NCI-H446 (cell line): ENCODE results near the gene LTBP3.

Experiments used
- DNase-seq, 2 experiments: peaks; one replicate each; lab custom pipeline; 2025; lab: John Stamatoyannopoulos, UW

LTBP3 gene

DNA sequence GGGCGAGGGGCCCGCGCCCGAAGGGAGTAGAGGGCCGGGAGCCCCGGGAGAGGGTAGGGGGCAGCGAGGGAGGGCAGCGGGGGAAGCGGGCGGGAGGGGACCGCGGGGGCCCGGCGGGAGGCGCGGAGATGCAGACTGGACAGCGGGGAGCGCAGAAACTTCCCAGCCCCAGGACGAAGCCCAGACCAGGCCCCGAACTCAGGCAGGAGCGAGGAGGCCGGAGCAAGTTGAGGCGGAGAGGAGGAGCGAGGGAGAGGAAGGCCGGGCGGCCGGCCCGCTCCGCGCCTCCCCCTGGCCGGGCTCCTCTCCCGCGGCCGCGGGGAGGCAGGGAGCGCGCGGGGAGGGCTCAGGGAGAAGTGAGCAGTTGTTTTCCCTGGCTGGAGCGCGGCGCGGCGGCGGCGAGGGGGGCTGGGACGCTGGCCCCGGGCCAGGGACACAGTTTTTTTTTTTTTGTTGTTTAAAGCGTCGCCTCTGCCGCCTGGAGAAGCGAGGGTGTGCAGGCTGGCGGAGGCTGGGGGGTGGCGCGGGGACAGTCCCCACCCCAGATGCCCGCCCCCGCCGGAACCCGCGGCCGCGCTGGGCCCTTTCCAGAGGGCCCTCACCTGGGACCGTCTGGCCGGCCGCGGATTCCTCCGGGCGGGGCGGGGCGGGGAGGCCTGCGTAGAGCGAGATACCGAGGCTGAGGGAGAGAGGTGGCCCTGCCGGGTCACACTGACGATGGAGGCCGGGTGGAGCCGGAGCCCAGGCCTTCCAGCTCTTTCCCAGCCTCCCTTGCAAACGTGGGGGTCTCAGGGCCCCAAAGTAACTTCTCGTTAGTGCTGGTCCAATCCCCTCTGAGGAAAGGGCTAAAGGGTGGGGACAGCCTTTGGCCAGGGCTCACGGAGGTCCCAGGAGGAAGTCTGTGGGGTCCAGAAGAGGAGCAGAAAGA is at the start of gene LTBP3:
TSS of gene LTBP3 (minus strand) at position 358 of the 928 bp plus-strand sequence. CDS start 400 bp downstream, outside the sequence.
- peak; percentile 47 to 86 for DNase-seq

DNA sequence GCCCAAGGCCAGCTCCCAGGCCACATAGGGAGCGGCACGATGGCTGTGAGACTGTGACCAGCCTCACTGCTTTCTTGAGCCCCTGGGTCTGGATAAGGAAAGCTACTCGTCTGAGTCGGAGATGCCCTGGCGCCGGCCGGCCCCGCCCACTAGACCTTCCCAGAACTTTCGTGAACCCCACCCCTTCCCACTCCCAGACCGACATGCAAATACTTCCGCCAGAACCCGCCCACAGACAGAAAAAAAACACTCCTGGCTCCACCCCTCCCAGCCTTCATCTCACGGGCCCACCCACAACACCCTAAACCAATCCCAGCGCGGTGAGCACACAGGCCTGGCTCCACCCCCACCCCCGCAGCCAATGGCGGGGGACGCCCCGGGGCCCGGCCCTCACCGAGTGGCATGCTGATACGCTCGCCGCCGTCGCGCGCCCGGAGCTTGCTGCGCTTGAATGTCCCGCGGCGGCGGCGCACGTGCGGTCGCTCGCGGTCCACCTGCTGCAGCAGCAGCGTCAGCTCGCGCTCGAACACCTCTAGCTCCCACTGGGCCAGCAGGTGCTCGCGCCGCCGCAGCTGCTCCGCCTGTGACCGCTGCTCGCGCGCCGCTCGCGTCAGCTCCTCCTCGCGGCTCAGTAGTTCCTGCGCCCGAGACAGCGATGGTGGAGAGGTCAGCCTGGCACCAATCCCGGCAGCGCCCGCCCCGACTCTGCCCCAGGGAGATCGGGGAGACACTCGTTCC is 48.9 kb upstream of the LTBP3 start:
- DNase-seq, result no peak

DNA sequence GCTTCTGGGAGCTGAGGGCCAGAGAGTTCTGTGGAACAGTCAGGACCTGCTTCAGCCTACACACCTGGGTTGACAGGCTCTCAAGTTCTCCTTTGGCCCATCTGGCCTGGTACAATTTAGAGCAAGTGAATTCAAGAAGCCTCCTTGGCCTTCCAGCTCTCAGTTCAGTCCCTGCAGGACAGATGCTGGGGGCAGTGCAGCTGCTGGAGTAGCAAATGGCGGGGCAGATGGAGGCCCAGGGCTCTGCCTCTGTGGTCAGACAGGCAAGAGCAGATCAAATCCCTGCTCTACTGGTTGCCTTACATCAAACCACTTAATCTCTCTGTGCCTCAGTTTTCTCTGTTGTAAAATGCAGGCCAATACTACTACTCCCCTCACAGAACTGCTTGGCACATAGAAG is 46.1 kb upstream of the LTBP3 start:
- no peak for DNase-seq

DNA sequence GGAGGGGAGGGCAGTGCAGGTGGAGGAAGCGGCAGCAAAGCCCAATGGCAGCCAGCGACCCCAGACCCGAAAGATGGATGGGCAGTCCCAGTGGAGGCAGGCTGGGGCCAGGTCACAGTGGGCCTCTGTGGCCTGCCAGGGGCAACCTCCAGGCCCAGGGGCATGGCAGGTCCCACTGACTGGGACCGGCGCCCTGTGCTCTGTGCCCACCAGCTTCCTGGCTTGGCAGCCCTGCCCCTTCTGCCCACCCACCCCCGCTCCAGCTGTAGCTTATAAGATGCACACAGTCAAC is 41.7 kb upstream of the LTBP3 start:
- DNase-seq, result no peak

DNA sequence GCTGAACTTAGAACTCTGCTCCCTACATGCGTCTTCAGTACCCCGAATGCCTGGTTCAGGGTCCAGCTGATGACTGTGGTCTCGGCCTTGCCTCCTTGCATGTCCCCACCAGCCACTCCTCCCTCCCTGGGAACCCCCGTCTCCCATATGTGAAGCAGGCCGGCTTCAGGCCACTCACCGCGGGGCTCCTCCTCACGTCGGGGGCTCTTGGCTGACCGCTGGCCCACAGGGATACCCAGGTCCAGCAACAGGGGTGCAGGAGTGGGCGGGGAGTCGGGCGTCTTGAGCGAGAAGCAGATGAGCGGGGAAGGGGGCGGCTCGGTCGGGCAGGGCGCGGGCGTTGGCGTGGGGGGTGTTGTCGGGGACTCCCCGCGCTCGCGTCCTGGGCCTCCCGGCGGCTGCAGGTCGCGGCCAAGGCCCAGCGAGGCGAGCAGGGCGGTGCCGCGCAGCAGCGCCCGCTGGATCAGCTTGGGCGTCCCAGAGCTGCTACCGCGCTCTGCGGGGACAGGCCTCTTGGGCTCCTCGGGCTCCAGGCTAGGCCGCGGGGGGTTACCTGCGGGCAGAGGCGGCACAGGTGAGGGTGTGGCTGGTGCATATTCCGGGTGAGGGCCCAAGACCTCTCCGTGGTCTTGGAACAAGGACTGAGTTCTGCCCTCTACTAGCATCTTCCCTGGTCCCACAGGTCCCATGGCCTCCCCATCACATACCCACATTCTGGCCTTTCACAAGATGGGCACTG is 41.2 kb upstream of the LTBP3 start:
- DNase-seq, result no peak

DNA sequence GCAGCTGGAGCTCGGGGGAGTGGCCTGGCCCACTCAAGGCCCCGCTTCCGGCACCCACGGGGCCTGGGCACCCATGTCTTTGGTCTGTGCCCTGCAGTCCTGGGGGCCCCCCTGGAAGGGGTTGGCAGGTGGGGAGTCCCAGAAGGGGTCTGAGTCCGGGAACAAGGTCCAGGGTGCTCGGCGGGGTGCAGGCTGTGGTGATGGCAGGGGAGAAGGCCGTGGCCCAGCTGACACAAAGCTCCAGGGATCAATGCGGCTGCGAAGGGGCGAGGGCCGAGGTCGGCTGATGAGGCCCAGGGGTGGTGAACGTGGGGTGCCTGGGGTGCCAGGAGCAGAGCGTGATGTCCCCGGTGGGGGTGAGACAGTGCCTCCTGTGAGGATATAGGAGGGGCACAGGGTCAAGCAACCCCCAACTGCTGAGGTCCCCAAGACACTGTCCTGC is 40.1 kb upstream of the LTBP3 start:
- no peak for DNase-seq

DNA sequence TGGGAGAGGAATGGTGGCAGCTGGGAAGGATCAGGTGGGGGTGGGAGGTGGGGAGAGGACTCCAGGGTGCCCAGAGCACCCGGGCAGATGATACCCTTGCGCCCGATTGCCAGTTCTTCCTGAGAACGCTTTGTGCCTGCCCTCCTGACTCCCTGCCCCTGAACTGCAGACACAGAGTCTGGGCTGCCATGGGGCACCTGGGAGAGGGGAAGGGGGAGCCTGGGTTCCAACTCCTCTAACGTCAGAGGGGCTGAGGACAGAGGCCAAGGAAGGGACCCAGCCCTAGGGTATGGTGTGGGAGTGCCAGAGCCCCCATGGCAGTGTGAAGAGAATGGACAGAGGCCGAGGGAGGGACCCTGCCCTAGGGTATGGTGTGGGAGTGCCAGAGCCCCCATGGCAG is 38.4 kb upstream of the LTBP3 start:
- no peak for DNase-seq

DNA sequence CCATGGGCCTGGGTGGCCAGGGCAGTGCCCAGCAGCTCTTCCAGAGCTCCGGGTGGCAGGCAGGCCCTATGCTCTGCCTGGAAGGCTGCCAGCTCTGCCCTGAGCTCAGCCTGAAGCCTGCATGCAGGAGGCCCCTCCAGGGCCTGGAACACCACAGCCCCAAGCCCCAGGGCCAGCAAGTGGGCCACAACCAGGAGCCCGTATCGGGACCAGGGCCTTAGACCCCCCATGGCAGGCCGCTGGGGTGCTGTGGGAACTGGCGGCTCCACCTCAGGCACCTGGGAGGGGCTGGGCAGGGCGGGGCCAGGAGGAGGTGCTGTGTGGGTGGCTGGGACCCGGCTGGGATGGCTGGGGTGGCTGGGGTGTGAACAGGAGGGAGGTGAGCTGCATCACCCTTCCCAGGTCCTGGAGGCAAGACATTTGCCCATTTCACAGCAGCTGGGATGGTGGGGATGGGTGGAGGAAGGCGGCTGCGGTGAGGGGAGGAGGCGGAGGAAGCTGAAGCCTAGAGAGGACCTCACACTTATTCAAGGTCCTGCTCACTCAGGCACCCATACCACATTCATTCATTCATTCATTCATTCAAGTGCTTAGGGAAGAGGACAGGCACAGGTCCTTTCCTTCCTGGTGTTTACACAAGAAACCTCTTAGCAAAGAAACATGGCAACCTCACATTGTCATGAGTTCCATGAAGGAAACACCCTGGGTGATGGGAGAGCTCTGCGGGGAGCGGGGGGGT is 37.6 kb upstream of the LTBP3 start, which contains the start of gene KCNK7:
TSS of gene KCNK7 (minus strand) at position 258 of the 739 bp plus-strand sequence. CDS start at position 230, 28 bp downstream.
- peak in 1 of 2 experiments; percentile 27 for DNase-seq

DNA sequence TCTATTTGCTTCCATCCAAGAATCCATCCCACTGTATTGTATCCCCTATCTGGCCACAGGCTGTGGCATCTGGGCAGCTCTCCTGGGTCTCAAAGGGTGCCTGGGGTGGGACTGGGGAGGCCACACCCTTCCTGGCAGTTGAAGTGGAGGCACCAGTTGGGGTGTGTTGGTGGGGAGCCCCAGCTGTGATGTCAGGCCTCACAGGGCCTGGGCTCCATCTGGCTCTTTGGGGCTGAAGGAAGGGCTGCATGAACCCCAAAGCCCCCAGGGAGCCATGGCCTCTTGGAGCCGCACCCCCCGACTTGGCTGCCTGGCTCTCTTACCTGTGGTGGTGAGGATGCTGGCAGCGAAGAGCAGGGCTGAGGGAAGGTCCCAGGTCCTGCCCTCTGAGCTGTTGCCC is 37.0 kb upstream of the LTBP3 start:
- DNase-seq, result no peak

DNA sequence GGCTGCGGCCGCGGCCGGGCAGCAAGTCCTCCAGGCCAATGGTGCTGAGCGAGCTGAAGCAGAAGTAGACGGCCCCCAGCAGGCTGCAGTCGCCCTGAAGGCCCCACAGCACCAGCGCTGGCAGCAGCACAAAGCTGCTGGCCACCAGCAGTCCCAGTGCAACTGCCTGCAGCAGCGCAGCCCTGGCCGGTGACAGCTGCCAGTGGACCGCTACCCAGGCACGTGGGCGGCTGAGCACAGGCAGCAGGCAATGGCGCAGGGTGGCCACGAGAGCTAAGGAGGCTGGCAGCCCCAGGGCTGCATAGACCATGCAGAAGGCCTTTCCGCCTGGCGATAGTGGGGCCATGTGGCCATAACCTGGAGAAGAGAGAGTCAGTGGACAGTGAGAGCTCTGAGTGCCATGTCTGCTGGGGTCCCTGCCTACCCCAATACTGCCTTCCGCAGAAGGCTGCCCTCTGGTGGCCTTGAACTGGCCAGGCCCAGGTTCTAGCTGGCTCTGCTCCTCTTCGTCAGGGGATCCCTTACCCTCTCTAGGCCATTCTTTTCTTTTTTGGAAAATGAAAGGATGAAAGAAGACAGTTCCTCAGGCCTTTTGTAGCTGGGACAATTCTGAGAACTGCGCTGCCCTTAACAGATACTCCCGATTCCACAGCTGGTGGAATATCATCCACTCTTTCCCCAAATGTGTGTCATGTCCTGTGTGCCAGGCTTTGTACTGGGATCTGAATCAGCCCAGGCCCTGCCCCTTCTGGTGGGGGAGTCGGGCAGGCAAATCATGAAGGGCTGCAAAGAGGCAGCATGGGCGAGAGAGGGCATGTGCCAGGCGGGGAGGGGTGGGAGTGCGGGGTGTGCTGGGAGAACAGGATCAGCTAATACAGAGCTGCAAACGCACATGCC is 35.6 kb upstream of the LTBP3 start:
- DNase-seq, result no peak

DNA sequence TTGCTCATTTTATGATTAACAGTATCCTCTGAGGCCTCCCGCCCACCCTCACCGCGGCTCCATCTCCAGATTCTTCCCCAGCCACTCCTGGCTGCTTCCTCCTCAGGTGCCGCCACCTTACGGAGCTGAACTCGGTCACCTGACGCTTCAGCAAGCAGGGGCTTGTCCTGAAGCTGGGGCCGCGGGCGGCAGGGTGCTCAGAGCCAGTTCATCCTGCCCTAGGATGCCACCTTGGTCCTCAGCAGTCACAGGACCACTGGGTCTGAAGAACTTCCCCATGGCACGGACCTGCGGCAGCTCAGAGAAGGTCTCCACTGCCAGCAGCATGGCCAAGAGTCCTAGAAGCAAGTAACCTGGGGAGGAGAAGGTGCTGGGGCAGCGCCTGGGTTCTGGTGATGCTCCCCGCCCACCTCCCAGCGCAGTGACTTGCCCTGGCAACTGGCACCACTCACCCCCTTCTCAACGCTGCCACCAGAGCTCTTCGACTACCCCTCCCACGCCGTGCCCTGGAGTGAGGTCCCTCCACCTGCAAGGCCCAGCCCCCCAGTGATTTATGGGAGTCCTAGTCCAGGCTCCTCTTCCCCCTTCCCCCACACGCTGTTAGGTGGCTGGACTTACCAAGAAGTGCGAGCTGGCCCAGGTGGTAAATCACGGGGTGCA is 34.8 kb upstream of the LTBP3 start:
- DNase-seq, result no peak

DNA sequence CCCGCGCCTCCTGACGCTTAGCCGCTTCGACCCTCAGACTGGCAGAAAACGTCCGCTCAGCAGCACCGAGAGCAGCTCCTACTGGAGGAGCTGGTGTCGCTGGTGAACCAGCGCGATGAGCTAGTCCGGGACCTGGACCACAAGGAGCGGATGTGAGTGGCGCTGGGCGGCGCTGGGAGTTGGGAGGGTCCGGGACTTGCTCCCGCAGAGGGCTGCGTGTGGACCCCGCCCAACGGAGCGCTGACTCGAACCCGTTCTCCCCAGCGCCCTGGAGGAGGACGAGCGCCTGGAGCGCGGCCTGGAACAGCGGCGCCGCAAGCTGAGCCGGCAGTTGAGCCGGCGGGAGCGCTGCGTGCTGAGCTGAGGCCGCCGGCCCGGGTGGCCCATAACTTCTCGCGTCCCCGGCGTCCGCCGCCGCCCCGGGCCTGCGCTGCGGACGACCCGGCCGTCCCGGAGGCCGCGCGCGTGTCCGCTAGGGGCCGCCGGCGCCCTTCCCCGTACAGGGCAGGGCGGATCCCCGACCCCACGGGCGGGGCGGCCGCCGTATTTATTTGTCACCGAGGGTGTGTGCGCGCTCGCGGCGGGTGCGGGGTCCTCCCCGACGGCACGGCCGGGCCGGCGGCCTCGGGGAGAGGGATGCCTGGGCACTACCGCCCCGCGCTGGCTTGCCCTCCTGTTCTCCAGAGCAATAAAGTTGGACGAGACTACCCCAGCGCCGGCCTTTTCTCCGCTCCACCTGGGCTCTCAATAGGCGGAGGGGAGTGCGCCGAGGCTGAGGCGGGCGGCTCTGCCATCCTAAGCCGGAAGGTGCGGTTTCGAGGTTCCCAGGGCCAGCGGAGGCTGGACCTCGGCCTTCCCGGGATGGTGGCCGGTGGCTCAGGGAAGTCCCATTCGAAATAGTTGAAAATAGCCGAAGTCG is 34.0 kb upstream of the LTBP3 start:
- DNase-seq, result no peak

DNA sequence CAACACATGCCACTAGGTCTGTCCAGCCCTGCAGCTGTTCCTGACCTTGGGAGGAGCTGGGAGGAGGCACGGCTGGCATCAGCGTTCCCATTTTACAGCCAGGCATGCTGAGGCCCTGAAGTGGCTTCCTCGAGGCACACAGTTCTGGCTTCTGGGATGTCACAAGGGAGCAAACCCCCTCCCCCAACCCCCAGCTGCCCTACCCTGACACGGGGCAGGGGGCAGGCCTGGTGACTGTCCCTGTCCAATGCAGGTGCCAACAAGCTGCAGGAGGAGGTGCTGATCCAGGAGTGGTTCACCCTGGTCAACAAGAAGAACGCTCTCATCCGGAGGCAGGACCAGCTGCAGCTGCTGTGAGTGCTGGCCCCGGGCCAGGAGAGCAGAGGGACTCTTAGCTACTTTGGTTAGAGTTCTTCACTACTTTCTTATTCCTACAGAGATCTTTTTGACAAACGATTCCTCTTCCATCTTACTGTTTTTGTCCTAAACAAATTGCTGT is 32.1 kb upstream of the LTBP3 start:
- peak in 1 of 2 experiments; percentile 34 for DNase-seq

DNA sequence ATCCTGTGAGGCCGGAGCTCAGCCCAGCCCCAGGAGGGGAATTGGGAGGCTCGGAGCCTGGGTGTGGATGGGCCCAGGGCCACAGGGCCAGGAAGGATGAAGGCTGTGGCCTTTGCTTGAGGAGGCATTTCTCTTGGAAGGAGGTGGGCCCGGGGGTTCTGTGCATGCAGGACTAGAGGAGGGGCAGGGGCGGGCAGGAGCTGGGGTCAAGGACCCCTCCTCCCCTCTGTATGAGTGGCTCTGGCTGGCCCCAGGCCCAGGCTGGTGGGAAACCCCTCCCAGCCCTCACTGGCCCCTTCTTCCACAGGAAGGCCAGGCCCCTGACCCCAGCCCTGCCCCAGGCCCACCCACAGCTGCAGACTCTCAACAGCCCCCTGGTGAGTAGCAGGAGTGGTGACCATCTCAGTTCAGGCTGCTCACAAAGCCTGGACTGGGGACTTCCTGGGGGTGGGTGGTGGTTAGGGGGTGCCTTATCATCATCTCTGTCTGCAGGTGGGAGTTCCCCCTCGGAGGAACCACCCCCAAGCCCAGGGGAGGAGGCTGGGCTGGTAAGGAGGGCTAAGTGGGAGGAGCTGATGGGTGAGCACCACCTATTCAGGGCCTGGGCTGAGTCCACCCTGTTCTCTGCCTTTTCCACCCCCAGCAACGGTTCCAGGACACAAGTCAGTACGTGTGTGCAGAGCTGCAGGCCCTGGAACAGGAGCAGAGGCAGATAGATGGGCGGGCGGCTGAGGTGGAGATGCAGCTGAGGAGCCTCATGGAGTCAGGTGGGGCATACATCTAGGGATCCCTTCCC is 31.5 kb upstream of the LTBP3 start:
- no peak for DNase-seq

DNA sequence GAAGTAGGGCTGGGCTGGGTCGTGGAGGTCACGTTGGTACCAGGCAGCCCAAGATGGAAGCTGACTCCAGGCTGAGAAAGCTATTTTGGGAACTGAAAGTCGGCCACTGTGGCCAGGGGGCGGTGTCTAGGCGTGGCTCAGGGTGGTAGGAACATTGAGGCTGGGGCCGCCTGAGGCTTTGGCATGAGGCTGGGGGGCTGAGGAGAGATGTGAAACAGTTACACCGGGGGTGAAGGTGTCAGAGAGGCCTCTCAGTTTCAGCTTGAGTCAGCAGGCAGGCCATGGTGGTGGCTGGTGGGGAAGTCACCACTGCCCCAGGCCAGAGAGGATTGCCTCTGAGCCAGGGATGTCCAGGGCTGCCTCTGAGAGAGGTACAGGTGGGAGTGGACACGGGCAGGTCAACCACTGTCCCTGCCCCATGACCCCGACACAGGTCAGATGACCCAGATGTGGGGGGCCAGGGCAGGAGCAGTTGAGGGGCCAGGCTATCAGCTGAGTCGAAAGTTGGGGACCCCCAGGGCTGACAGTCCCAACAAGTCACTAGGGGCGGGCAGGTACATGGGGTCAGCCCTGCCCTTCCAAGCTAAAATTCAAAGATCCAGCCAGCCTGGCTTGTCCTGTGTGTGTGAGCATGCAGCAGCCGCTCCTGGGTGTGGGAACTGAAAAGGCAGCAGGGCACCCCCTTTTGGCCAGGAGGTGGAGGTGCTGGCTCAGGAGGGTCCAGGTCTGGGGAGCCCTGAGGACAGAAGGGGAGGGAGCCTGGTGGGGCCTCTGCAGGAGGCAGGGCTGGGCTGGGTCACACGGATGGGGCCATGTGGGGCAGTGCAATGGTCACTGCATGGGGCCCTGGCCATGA is 30.3 kb upstream of the LTBP3 start:
- DNase-seq, result peak in 1 of 2 experiments; percentile 32

DNA sequence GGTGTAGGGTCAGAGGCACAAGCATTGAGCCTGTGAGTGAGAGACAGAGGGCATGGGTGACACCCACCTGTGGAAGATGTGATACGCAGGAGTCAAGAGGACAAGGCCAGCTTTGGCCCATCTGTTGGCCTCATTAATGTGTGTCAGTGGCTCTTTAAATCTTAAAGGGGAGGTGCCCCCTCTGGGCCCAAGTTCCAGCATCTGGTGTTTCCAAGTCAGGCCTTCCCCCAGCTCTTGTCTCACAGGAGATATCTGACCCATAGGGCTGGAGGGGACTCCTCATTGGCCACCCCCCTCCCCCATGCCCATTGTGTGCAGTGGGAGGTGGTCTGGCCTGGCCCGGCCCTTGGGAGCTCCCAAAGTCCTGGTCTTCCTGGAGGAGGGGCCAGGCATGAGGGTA is 28.5 kb upstream of the LTBP3 start:
- no peak for DNase-seq

DNA sequence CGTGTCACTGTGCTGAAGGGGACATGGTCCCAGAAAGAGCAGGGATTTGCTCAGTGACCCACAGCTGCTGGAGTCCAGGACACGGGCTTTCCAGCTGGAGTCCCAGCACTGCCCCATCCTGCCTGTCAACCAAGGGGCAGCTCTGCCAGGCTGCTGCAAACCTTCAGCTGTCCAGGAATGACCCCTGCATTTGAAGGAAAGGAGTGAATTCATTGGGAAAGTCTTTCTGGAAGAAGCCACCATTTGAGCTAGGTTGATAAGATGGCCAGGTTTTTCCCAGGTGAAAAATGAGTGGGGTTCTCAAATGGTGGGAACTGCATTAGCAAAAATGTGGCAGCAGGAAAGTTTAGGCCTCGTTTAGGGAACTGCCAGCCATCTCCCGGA is 28.1 kb upstream of the LTBP3 start:
- DNase-seq, result no peak
